NOMO-1 treated with DMSO at 0.1 percent for 48 hours (cell line): ENCODE results near the gene PRELP.
A peak's percentile ranks its signal among the peaks of the same experiment; 100 is the strongest.

Source experiments
- DNase-seq: peaks from one replicate; lab custom pipeline; 2025; ENCODE audit not compliant: unreplicated experiment; lab: John Stamatoyannopoulos, UW

The PRELP gene

DNA sequence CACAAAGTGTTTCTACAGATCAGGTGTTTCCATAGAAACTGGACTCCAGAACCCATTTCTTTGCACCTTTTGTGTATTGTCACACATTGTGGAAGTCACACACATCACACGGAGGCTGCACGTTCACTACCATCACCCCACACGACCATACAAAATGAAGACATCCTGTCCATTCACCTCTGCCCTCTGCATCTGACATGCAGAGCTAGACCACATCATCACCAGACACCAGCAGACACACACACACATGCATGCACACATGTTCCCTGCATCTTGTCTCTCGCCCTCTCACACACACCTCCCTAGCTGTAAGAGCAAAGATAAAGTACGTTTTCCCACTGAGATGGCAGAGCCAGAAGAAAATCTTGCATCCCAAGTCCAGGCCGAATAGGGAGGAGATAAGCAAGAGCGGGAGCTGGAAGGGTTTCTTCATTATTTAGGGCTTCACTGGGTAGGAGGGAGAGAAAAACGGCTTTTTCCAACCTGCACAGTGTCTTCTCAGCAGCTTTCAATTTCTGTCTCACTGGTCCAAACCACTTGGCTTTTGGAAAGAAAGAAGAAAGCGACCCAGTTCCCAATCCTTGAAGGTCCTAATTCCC, 709 bp downstream of the PRELP start:
- DNase-seq = no peak

DNA sequence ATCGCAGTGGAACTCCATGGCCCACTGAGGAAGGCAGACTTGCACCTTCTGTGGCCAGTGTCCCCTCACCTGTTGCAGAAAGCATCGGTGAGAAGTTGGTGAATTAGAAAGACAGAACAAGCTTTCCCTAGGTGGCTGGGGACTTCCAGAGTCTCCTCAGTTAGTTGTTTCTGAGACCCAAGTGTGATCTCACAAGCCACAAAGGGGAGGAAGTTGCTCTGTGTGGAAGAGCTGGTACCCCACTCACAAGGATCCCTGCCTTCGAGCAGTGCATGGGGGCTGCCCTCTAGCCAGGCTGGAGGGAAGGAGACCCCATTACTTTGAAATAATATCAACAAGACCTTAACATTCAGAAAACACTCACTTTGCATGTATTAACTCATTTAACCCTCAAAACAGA, 2.1 kb downstream of the PRELP start:
- no peak for DNase-seq

GRCh38 chr1:203478231-203478630, 2.6 kb downstream of the PRELP start:
- DNase-seq = no peak

DNA sequence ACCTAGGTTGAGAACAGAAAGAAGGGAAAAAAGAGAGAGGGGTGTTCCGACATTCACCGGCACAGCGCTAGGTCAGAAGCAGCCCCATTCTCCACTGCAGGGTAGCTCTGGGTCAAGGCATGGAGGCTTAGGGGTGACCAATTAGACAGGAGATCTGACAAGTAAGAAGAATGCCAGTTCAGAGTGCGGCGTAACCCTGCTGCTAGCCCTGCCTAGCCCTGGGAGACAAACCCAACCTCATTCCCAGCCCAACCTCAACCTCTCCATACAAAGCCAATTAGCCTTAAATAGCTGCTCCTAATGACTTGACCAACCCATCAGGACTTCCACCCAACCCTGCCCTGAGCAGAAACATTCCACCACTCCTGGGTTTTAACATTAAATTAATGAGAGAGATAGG, 3.4 kb downstream of the PRELP start:
- DNase-seq = no peak

DNA sequence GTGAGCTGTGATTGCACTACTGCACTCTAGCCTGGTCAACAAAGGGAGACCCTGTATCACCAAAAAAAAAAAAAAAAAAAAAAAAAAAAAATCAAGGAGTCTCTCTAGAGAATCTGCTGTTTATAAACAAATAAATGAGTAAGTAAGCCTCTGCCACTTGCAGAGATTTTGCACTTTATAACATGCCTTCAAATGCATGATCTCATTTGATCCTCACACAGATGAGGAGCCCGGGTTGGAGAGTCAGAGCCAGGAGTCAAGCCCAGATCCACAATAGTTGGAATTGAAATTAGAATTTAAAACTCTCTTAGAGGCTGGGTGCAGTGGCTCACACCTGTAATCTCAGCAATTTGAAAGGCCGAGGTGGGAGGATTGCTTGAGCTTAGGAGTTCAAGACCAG, 4.0 kb downstream of the PRELP start:
- DNase-seq = no peak

DNA sequence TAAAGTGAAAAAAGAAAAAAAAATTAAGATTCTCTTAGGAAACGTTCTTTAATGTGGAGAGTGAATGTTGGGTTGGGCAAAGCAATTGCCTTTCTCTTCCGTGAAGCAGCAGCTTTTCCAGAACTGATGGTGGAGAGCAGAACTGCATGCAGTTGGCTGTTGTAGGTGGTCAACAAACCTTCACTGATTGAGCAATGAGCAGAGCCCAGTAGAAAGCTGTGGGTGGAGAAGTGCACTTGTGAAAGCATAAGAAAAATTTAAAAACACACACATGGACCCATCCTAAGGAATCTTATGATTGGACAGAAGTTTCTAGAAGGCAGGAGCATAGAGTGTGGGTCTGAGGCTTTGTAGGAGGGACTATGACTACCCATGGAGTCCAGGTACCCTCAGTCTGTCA, 4.5 kb downstream of the PRELP start:
- peak; percentile 36 for DNase-seq

DNA sequence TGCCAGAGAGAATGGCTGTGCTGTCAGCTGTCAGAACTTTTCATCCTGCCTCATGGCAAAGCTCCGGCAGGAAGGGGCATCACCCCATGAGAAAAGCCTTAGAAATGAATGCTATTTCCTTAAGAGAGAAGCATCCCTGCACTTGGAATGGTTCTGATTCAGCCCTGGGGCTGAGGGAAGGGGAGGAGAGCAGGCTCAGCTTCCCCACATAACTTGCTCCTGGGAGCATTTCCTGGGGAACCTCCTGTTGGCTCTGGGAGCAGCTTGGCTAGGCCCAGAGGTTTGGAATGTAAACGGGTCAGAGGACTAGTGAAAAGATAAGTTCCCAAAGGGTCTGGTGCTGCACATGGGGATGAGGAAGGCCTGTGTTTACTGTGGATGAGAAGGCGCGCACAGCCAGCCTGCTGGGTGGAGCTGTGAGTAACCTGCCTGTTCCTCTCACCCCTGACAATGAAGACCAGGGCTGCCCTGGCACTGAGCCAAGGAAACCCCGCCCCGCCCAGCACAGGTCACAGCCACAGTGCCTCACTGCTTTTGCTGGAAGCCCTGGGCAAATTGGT, 5.0 kb downstream of the PRELP start:
- DNase-seq = peak; percentile 48

DNA sequence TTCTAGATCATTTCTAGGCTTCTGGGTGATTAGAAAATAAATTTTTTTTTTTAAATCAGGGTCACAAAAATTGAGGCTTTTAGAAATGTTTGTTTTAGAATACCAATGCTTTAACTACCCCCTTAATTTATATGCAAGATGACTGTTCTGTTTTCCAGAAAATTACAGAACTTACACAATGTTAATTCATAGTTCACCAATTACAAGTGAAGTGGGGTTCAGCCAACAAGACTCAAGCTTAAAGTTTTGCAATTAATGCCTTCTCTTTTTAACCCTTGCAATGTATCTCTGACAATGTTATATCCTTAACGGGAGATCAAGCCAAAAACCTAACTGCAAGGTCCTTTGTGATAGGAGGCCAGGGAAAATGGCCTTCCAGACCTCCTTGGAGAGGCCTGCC, 5.6 kb downstream of the PRELP start:
- DNase-seq = peak; percentile 44

DNA sequence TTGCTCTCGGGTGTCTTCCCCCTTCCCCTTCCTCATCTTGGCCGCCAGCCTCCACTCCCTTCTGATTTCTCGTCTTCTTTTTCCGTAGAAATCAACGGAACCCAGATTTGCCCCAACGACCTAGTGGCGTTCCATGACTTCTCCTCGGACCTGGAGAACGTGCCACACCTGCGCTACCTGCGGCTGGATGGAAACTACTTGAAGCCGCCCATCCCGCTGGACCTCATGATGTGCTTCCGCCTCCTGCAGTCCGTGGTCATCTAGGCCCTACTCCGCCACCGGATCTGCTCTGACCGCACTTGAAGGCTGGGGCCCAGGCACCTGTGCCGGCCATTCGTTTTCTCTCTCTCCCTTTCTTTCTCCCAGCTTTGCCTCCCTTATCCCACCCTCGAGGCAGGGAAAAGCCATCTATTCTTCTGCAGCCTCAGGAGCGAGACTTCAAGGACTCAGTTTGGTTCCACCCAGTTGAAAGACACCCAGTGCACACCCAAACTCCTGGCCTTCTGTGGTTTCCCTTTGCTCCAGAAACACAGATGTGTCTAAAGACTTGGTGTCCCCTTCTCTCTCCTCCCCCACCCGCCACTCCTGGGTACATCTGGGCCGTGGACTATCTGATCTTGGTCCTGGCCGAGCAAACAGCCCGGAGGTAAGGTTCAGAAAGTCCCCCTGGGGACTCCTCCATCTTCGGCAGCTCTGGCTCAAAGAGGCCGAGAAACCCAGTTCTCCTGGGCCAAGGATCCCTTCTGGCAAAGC, 11.2 kb downstream of the PRELP start:
- DNase-seq = no peak

GRCh38 chr1:203488539-203488938, 12.9 kb downstream of the PRELP start:
- no peak for DNase-seq

- DNase-seq = no peak
Observed at GRCh38 chr1:203490607-203491006, 15.0 kb downstream of the PRELP start.

- DNase-seq = no peak
Observed at GRCh38 chr1:203491664-203492063, 16.1 kb downstream of the PRELP start.

- DNase-seq = no peak
Observed at GRCh38 chr1:203492082-203492747, 16.6 kb downstream of the PRELP start.

DNA sequence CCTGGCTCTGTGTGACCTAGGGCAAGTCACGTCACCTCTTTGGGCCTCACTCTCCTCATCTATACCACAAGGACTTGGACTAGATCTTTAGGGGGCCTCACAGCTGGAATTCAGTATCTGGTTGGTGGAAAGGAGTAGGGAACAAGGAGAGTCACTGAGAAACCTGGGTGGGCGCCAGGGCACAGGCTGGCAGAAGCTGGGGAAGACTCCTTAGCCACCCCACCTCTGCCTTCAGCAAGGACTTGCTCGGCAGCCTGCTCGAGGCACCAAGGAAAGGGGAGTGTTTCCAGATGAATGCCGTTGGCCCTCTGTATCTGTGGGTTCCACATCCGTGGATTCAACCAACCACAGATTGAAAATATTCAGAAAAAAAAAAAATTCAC, 17.1 kb downstream of the PRELP start:
- no peak for DNase-seq

DNA sequence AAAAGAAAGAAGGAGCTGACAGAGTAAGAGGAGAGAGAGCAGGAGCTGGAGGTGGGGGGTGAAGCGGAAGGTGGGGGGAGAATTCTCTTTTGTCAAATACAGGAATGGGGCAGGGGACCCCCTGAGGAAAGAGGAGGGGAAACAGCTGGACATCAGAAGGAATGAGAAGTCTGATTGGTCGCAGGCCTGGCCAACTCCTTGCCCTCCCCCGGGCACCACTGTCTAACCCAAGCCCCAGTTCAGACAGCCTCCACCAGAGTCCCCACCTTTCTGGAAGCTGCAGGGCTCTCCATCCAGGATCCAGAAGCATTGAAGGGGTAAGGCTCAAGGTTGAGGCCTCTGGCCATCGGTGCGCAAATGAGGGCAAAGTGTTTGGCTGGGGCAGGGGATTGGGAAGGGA, 18.3 kb downstream of the PRELP start, which contains the start of gene OPTC:
Gene OPTC (plus strand): TSS at position 253 of the 400 bp plus-strand sequence. CDS start 1,853 bp downstream, outside the sequence.
- no peak for DNase-seq

- no peak for DNase-seq
Observed at GRCh38 chr1:203495845-203496244, 20.2 kb downstream of the PRELP start.

DNA sequence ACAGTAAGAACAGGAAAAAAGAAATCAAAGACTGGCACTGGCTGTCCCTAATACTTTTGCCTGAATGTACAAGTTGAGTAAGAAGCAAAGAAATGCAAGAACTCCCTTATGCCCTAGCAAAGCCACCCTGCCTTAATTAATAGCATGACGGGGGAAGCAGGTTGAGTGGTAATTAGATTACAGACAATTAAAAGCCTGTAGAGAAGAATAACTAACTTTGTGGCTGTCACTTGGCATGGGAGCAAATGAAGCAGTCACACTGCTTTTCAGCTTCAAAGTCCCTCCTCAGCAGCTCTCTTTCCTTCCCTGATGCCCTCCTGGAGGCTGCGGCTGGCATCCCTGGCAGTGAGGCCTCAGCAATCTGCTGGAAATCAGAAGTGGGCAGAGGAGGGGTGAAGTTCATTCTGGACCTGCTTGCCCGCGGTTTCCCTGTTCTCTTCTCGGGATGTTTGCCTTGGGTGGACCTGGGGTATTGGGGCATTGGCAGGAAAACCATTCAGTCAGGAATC, 21.7 kb downstream of the PRELP start:
- no peak for DNase-seq

GRCh38 chr1:203499643-203500278, 24.2 kb downstream of the PRELP start:
- no peak for DNase-seq

DNA sequence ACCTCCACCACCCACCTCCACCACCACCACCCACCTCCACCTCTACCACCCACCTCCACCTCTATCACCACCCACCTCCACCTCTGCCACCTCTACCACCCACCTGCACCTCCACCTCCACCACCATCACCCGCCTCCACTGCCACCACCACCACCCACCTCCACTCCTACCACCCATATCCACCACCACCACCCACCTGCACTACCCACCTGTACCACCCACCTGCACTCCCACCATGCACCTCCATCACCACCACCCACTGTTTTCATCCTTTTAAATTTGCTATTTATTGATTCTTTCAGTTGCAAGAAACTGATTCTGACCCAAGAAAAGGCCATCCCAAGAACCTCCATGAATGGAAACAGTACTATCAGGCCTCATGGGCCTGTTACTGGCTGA, 24.7 kb downstream of the PRELP start:
- no peak for DNase-seq

DNA sequence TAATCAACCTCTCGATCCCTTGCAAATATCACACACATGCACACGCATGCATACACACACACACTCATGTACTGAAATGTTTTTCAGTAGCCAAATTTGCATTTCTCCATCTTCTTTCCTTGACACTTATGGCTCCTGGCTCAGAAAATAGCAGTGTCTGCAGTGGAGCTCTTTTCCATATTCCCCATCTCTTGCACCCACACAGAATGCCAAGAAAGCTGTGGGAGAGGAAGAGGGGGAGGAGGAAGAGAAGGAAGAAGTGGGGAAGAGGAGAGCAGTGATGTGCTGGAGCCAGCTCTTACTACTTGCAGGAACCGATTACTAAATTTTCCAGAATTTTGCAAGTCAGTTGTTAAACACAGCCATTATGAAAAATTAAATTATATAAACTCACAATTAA, 28.2 kb downstream of the PRELP start:
- DNase-seq = no peak
